KG1 (cell line): ENCODE results near the gene FBXO41.
"Not testable (repeated sequence)": the region's sequence is repeated elsewhere in the genome, so short reads cannot be mapped to it uniquely, and the experiment has no call there.

Experiments
- DNase-seq: peaks from one replicate; lab custom pipeline; 2025; lab: John Stamatoyannopoulos, UW

FBXO41 gene

GRCh38 chr2:73286134-73286655 is 1.9 kb upstream of the FBXO41 start:
- no peak for DNase-seq

DNA sequence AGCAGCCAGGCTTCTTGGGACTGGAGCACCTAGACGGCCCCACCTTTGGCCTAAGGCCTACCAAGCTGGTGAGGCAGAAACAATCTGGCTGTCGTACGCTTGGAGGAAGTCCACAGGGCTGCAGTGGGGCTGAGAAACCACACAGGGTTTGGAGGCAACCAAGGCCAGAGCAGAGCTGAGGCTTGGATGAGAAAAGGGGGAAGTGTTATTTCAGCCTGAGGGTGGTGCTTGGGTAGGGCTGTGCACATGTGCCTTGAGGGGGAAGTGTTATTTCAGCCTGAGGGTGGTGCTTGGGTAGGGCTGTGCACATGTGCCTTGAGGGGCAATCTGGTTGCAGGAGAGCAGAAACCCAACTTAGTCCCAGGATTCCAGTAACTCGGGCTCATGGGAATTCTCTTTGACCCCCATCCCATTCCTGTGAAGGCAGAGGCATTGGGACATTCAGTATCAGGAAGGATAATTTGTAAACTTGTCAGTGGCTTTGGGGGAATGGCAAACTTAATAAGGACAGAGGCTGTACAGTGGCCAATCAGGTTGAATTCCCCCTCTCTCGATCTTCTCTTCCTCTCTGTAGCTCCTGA is 971 bp upstream of the FBXO41 start:
- peak; percentile 77 for DNase-seq

- no peak for DNase-seq
Measured at GRCh38 chr2:73283545-73284295, 558 bp downstream of the FBXO41 start.

GRCh38 chr2:73282924-73283544 is 1.2 kb downstream of the FBXO41 start:
- DNase-seq = no peak

GRCh38 chr2:73281244-73281643 is 3.0 kb downstream of the FBXO41 start:
- no peak for DNase-seq

DNA sequence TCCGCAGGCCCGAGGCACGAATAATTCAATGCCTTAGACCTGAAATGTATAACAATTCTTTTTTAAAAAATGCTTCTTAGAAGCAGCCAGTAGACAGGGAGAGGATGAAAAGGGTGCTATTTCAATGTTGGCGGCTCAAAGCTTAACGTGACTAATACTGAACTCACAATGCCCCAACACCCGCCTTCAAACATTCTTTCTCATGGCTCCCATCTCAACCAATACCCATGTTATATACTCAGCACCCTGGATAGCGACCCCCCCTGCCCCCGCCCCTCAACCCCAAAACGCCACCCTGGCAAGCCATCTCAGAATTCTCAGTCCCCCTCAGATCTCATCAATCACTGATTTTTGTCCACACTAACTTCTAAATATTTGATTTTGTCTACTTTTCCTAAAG is 4.4 kb downstream of the FBXO41 start:
- DNase-seq = no peak

- no peak for DNase-seq
Measured at GRCh38 chr2:73272270-73272669, 12.0 kb downstream of the FBXO41 start.

DNA sequence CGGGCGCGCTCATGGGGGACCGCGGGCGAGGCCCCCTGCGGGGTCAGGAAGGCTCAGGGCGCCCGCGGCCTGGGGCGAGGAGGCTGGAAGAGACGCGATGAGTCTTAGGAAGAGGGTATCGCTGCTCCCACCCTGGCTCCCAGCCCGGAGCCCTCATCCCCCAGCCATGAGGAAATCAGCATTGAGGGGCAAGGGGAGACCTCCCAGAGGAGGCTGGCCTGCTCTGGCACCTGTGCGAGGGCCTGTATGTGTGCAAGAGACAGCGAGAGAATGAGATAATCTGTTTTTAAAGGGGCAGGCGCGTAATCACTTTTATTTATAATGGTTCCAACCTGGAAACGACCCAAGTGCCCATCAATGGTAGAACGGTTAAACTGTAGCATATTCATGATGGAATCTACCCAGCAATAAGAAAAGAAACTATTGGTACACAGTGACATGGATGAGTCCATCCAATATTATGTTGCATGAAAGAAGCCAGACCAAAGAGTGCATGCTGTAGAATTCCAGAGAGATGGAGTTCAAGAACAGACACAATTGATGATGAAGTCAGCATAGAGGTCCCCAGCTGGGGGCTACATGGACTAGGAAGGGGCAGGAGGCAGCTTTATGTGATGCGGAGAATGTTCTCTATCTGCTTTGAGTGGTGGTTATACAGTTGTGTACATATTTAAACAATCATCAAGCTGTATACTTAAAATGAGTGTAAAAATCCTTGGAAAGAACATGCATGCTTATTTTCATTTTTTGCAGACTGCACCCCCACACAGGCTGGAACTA is 14.4 kb downstream of the FBXO41 start:
- no peak for DNase-seq

GRCh38 chr2:73268830-73269685 is 15.2 kb downstream of the FBXO41 start:
- no peak for DNase-seq

DNA sequence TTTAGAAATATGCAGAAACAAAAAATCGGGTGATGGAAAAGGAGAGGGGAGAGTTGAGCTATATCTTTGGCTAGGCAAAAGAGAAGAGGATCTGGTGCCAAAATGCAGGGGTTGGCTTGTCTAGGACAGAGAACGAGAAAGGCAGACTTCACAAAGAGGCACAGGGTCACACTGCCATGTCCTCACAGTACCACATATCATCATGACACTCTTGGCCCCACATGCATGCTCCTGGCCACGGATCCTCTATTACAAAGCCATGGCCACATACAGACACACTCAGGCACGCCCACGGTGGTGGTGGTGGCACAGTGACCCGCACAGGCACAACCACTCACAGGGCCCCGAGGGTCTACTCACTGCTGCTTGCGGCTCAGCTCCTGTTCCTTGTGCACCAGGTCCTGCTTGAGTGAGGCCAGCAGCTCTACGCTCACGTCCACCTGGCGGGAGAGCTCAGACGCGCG is 15.9 kb downstream of the FBXO41 start:
- DNase-seq = no peak

DNA sequence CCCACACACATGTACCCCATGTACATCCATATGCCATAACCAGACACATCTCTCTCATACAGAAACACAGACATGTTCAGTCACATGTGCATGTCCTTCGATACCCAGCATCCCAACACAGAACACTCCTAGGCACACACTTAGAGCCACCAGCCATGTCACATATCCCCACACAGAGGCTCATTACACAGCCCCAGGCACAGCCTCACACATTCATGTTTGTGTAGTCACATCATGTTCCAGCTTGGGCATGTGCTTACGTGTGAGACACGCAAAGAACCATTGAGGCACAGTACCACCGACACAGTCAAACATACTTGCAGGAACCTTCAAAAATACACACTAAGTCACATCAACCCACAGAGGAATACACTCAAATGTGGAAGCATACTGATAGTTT is 17.3 kb downstream of the FBXO41 start:
- no peak for DNase-seq

DNA sequence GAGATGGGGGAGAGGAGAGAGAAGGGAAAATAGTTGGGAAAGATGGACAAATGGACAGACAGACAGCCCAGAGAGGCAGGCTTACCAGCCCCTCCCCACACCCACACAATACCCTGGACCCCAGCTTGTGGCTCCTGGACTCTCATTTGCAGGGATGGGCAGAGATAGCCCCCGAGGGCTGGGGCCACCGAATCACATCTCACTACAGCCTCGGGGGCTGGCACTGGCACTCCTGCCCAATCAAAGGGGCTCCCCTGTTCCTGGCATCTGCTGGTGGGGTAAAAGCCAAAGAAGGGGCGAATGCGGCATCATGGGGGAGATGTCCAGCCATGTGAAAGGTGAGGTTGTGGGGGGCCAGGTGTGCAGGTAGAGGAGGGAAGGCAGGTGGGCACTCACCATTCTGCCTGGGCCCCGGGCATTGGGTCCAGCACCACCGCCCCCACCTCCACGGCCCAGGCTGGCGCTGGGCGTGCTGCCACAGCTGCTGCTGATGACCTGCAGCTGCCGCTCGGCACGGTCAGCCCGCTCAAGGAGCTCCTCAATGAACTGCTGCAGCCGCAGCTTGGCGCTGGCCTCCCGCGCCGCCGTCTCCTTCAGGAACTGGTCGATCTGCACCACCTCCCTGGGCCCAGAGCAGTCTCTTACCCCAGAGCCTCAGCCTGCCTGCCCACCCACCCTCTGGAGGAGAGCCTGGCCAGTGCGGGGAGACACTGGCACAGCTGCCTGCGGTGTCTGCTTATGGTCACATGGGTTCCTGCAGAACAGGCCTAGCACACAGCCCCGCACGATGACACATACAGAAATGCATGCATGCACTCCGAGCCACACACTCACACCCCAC is 18.0 kb downstream of the FBXO41 start:
- DNase-seq = no peak

GRCh38 chr2:73265298-73266060 is 18.8 kb downstream of the FBXO41 start:
- DNase-seq = no peak

GRCh38 chr2:73264783-73265182 is 19.5 kb downstream of the FBXO41 start:
- no peak for DNase-seq

DNA sequence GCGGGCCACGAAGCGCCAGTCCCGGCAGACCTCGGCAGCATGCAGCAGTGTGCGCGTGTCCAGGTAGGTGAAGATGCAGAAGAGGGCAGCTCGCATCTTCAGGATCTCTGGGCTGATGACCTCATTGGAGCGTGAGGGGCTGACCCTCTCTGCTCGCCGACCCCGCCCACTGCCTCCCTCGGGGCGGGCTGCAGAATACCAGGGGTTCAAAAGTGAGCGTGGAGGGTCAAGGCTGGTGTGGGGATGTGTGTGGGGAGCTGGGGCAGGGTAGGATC is 20.0 kb downstream of the FBXO41 start:
- DNase-seq = no peak

GRCh38 chr2:73263540-73264331 is 20.5 kb downstream of the FBXO41 start:
- no peak for DNase-seq

DNA sequence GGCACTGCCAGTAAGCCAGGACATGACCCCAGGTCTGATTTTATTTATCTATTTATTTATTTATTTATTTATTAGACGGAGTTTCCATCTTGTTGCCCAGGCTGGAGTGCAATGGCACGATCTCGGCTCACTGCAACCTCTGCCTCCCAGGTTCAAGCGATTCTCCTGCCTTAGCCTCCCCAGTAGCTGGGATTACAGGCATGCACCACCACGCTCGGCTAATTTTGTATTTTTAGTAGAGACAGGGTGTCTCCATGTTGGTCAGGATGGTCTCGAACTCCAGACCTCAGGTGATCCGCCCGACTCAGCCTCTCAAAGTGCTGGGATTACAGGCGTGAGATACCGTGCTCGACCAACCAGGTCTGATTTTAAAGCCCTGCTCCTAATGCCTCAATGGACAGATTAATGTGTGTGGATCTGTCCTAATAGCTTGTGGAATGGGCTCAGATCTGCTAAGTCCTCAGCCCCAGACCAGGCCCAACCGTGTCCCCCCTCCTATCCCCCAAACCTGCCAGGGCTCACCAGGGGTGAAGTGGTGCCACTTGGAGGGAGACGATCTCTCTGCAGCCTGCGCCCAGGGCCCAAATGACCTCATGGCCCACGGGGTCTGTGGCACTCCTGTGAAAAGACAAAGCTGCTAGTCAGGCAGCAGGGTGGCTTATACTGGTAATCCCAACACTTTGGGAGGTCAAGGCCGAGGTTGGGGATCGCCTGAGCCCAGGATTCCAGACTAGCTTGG is 21.4 kb downstream of the FBXO41 start:
- not testable (repeated sequence) for DNase-seq

DNA sequence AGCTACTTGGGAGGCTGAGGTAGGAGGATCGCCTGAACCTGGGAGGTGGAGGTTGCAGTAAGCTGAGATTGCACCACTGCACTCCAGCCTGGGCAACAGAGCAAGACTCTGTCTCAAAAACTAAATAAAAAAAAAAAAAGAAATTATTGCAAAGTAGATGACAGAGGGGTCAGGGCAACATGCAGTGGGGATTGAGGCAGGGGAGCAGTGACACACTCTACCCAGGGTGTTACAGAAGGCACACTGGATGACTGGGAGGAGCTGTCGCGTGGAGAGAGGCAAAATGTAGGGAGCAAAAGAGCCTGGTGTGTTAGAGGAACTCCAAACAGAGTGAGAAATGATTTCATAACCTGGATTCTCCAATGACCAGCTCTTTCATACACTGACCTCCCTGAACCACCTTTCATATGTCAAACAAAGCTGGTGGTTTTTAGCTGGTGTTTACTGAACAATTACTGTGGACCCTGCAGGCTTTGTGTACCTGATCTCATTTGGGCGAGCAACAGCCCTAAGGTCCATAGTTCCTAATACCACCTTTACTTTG is 22.1 kb downstream of the FBXO41 start:
- DNase-seq = no peak
